HepG2 (cell line): Measurements from ENCODE around the gene ZNF485.

Source experiments
- ATF1 ChIP-seq: IDR thresholded peaks from 2 replicates; pipeline ENCODE4 v1.6.1; 2016; ENCODE audit warnings: mild to moderate bottlenecking, control low read depth
- GATAD2A ChIP-seq: IDR thresholded peaks from 2 replicates; pipeline ENCODE4 v1.6.1; 2016
- TF ChIP-seq, protein P1 (sequence below): sonication (generic); formaldehyde crosslinking; IDR thresholded peaks from 2 replicates; pipeline ENCODE4 v1.5.0; 2020; ENCODE audit warnings: mild to moderate bottlenecking, missing genetic modification reagents, moderate library complexity

DNA sequence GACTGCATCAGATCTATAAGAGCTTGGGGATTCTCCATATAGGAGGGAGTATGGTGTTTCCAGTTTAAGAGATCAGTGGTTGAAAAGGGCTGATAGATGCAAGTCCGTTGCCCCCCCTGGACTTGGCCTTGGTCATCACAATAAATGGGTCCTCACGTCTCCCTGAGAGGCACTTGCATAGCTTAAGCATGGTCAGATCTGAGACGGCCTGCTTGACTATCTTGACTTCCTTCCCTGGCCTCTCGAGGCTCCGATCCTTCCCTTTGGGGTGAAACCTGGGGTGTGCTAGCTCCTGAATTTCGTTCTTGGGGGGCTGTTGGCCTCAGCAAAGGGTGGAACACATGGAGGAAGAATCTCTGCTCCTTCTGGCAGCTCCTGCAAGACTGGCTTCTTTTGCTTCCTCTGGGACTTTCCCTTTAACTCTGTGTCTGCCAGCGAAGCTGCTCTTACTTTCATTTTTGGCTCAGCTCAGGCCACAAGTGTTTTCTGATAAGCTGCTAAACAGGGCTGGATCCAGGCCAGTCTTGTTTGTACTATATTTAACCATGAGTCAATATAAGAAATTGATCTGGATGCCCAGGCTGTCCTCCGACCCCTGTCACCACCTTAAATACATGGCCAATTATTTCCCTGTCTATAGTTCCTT is 11.2 kb upstream of the ZNF485 start:
- TF ChIP-seq ATF1 (CRISPR knock-in tag) (no peak), GATAD2A (no peak)
- TF ChIP-seq, protein P1, sequence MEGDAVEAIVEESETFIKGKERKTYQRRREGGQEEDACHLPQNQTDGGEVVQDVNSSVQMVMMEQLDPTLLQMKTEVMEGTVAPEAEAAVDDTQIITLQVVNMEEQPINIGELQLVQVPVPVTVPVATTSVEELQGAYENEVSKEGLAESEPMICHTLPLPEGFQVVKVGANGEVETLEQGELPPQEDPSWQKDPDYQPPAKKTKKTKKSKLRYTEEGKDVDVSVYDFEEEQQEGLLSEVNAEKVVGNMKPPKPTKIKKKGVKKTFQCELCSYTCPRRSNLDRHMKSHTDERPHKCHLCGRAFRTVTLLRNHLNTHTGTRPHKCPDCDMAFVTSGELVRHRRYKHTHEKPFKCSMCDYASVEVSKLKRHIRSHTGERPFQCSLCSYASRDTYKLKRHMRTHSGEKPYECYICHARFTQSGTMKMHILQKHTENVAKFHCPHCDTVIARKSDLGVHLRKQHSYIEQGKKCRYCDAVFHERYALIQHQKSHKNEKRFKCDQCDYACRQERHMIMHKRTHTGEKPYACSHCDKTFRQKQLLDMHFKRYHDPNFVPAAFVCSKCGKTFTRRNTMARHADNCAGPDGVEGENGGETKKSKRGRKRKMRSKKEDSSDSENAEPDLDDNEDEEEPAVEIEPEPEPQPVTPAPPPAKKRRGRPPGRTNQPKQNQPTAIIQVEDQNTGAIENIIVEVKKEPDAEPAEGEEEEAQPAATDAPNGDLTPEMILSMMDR: no peak
